A549 (cell line): ENCODE results near the gene MAST3.

ENCODE experiments used
- BHLHE40 ChIP-seq: IDR thresholded peaks from 2 replicates; pipeline ENCODE4 v1.6.1; 2012; ENCODE audit warnings: low read depth, low read length, inconsistent platforms
- CBX8 ChIP-seq: fragments of 200-600 bp; sonication (generic); IDR thresholded peaks from 2 replicates; pipeline ENCODE4 v1.6.1; 2016
- CHD2 ChIP-seq: fragments of 150-350 bp; IDR thresholded peaks from 2 replicates; pipeline ENCODE4 v1.6.1; 2014; ENCODE audit warnings: low read length; ENCODE audit not compliant: partially characterized antibody
- ELK1 ChIP-seq: fragments of 150-350 bp; IDR thresholded peaks from 2 replicates; pipeline ENCODE4 v1.6.1; 2014; ENCODE audit warnings: low read depth, mild to moderate bottlenecking, low read length
- EP300 ChIP-seq, 2 experiments: fragments of >200 bp; sonication (Bioruptor Twin); formaldehyde crosslinking; IDR thresholded peaks; 2 replicates in 1 of 2; 3 replicates in 1 of 2; pipeline ENCODE4 v1.6.1; 2016 to 2017
- ESRRA ChIP-seq: fragments of 150-350 bp; IDR thresholded peaks from 2 replicates; pipeline ENCODE4 v1.6.1; 2014; ENCODE audit warnings: mild to moderate bottlenecking, low read length, borderline replicate concordance
- JUN ChIP-seq, 2 experiments: fragments of >200 bp; sonication (Bioruptor Twin); formaldehyde crosslinking; IDR thresholded peaks; 2 replicates in 1 of 2; 3 replicates in 1 of 2; pipeline ENCODE4 v1.6.1; 2016 to 2017
- NFE2L2 ChIP-seq: fragments of 150-350 bp; conservative IDR thresholded peaks from 2 replicates; pipeline ENCODE4 v1.6.1; 2014; ENCODE audit warnings: low read length
- POLR2A ChIP-seq: IDR thresholded peaks from 2 replicates; pipeline ENCODE4 v1.6.1; 2012; ENCODE audit warnings: mild to moderate bottlenecking, low read length
- RNF2 ChIP-seq: fragments of 200-600 bp; sonication (generic); IDR thresholded peaks from 2 replicates; pipeline ENCODE4 v1.6.1; 2016; ENCODE audit warnings: low read depth, mild to moderate bottlenecking, antibody characterized with exemption, moderate library complexity, borderline replicate concordance
- TFCP2L1 ChIP-seq: fragments of 250-450 bp; sonication (Bioruptor Pico); IDR thresholded peaks from 2 replicates; pipeline ENCODE4 v1.5.0; 2021; ENCODE audit warnings: mild to moderate bottlenecking
- TF ChIP-seq, protein P1 (sequence below): fragments of >200 bp; sonication (Bioruptor Twin); formaldehyde crosslinking; IDR thresholded peaks from 3 replicates; pipeline ENCODE4 v1.5.1; 2016
- TF ChIP-seq, protein P2 (sequence below): fragments of 450-650 bp; IDR thresholded peaks from 2 replicates; pipeline ENCODE4 v1.6.1; 2014; ENCODE audit warnings: antibody characterized with exemption

DNA sequence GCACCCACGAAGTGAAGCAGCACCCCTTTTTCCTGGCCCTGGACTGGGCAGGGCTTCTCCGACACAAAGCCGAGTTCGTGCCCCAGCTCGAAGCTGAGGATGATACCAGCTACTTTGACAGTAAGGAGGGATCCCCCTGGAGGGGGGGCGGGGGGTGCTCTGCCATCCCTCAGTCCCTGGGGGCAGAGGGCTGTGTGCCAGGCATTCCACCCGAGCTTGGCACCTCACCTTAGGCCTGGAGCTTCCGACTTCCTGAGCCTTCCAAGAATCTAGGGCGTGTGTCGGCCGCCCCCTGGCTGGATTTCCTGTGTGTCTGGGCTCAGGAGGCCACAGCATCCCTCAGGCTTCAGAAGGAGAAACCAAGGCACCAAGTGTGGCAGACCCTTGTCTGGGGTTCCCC, 39.7 kb downstream of the MAST3 start:
- TF ChIP-seq, protein P1, sequence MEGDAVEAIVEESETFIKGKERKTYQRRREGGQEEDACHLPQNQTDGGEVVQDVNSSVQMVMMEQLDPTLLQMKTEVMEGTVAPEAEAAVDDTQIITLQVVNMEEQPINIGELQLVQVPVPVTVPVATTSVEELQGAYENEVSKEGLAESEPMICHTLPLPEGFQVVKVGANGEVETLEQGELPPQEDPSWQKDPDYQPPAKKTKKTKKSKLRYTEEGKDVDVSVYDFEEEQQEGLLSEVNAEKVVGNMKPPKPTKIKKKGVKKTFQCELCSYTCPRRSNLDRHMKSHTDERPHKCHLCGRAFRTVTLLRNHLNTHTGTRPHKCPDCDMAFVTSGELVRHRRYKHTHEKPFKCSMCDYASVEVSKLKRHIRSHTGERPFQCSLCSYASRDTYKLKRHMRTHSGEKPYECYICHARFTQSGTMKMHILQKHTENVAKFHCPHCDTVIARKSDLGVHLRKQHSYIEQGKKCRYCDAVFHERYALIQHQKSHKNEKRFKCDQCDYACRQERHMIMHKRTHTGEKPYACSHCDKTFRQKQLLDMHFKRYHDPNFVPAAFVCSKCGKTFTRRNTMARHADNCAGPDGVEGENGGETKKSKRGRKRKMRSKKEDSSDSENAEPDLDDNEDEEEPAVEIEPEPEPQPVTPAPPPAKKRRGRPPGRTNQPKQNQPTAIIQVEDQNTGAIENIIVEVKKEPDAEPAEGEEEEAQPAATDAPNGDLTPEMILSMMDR: no peak
- TF ChIP-seq TFCP2L1 (no peak), POLR2A (no peak), CHD2 (no peak), NFE2L2 (no peak), ELK1 (no peak), JUN (IDR thresholded peaks at IDR 0.05) (no peak), EP300 (IDR thresholded peaks at IDR 0.05) (no peak), ESRRA (no peak), RNF2 (no peak), BHLHE40 (no peak), CBX8 (no peak)
- TF ChIP-seq, protein P2, sequence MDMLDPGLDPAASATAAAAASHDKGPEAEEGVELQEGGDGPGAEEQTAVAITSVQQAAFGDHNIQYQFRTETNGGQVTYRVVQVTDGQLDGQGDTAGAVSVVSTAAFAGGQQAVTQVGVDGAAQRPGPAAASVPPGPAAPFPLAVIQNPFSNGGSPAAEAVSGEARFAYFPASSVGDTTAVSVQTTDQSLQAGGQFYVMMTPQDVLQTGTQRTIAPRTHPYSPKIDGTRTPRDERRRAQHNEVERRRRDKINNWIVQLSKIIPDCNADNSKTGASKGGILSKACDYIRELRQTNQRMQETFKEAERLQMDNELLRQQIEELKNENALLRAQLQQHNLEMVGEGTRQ: no peak
